HG03045 (cell line): Measurements from ENCODE around the gene GNLY.

ENCODE experiments used
- ATAC-seq: cut with Tn5 transposase; IDR thresholded peaks from one replicate; pipeline ENCODE4 v1.9.1; 2021; ENCODE audit warnings: mild to moderate bottlenecking, moderate library complexity; ENCODE audit not compliant: unreplicated experiment

The GNLY gene

DNA sequence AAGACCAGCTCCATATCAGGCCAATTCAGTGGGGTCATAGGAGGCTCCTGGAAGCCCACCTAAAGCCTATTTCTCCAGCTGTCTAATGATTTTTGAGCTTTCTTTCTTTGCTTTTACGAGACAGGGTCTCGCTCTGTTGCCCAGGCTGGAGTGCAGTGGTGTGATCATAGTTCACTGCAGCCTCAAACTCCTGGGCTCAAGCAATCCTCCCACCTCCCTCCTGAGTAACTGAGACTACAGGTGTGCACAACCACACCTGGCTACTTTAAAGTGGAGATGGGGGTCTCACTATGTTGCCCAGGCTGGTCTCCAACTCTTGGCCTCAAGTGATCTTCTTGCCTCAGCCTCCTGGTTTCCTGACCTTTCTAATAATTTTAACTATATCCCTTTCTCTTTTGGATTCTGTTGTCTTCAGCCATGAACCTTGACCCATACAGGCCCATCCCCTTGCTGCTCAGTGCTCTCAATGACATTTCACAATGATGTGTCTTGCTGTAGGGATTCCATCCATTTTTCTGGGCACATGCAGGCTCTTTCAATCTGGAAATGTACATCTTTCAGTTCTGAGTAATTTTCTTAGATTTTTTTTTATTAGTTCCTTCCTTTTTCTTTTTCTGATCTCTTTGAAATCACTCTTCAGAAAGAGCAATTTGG, 29.7 kb downstream of the GNLY start:
- ATAC-seq: no peak

DNA sequence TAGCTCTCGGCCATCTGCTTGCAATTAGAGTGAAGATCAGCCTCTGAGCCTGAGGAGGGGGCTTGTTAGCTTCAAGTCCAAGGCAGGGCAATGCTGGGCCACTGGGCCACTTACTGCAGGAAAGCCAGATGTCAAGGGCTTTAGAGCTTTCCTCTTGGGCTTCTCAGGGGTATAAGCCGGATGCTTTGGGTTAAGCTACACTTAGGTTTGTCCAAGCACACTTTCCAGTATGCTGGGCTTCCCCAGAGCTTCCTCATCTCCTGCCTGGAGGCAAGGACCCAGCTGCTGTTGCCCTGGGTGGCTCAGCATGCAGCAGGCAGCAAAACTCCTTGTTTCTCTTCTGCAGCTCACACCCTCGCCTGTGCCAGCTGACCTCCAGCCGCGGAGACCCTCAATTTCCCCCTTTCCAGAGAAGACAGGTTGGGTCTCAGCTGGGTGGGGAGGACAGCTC, 30.6 kb downstream of the GNLY start:
- ATAC-seq: no peak

DNA sequence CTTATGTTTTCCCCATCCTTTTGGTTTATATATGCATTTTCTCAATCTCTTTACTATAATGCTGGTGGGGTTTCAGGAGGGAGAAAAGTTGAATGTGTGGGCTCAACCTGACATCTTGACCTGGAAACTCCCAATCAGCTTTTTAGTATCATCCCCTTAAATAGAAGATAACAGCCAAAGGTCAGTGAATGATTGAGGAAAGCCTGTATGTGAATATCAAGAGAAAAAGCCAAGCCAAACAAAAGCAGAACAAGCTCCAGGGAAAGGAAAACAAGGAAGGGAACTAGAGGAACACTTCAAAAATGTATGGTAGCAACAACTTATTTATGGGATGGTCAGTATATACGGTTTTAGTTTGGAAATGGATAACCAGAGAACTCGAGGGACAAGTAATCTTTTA, 31.3 kb downstream of the GNLY start:
- no peak for ATAC-seq

DNA sequence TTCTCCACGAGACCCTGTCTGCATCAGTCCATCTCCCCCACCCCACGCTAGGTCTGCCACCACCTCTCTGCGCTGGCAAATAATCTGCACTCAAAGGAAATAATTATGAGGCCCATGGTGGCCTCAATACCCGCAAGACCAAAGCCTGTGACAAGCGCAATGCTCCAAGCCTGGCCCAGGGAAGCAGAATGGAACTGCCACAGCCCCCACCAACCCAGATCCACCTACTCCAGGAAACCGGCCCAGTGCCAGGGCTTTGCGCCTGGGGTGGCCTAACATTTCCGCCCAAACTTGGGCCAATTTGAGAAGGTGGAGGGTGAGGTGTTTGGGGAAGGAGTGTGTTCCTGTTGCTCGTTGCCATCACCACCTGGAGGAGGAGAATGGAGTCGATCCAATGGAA, 33.6 kb downstream of the GNLY start:
- no peak for ATAC-seq

DNA sequence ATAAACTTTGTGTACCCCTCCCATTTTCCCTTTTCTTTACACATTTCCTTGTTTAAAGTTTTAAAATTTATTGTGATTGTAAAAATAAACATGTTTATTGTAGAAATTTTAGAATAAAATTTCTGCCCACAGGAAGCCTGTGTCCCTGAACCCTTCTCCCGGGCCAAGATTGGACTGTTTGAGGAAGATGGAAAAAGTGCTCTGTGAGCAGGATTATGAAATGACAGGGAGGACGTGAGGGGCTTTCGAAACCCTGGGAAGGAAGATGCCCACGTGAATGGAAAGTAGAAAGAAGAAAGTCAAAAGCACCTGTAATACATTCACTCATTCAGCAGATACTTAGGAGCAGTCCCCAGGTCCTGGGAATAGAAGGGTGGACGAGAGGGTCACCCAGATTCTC, 34.2 kb downstream of the GNLY start:
- no peak for ATAC-seq

DNA sequence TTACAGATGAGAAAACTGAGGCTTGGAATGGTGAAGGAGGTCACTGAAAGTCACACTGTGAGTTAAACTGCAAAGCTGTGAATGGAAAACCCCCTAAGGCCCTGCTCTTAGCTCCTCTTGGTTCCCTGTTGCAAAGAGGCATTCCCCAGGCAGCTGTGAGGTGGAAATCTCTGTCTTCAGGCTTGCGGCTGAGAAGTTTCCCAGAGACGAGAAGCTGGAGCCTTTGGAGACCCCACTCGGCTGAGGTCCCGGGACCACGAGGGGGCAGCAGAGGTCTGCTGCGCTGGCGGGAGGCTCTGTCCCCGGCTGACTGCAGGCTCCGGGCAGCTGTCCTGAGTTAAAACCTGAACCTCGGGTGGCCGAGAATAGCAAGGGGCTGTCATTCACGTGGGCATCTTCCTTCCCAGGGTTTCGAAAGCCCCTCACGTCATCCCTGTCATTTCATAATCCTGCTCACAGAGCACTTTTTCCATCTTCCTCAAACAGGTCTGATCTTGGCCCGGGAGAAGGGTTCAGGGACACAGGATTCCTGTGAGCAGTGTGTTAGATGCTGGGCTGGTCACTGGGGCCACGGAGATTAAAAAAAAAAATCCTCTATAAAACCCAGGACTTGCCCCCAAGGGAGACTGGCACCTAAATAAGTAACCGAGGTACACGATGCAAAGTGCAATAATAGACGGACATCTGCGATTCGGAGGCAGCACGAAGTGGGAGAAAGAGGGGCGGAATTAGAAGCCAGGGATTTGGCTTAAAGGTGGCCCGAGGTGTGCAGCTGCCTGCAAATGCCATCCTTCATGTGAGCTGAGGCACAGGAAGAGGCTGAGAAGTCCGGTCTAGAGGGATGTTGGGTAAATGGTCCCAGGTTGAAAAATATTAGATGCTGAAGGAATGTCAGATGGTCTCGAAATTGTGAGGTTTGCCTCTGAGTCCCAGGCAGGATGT, 35.0 kb downstream of the GNLY start:
- ATAC-seq: no peak

DNA sequence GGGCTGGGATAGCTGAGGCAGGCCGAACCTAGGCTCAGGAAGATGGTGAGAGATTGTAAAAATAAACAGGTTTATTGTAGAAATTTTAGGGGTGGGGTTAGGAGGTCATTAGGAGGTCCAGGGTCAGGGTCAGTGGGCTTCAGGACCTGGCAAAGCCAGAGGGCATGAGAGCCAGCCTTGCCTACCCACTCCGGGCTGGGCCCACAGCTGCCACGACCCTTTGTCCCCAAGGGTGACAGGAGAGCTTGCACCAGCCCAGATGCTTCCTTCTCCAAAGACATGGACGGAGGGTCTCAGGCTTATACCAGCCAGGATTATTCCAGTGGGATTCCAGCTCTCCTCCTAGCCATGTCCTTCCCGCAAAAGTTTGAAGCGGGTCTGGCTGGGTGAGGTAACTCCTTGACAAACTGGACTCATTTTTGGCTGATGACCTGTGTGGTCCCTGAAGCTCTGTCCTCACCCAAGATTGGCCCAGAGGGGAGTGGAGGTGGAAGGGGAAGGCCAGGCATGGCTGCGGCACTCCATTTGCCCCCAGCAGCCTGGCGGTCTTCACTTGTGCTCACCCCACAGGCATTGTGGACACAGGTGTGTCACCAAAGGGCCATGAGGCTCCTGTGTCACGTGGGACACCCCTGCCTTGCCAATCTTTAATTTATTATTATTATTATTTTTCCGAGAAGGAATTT, 35.8 kb downstream of the GNLY start:
- ATAC-seq: no peak

DNA sequence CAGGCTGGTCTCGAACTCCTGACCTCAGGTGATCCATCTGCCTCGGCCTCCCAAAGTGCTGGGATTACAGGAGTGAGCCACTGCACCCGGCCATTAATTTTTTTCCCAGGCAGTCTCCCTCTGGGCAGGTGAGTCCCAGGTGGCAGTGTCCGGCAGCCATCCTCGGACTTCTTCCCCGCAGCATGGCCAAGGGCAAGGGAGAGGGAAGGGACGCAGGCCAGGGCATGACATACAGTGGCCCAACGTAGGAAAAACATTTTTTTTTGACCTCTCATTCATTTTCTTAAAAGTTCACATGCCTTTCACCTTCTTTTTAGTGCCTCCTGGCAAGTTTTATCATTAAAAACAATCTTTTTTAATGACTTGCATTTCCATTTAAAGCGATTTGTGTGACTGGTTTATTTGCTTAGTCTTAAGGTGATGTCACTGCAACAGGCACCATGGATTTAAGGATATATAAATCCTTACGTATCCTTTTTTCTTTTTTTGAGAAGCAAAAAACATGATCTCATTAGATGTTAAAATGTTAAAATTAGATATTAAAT, 36.6 kb downstream of the GNLY start:
- no peak for ATAC-seq

DNA sequence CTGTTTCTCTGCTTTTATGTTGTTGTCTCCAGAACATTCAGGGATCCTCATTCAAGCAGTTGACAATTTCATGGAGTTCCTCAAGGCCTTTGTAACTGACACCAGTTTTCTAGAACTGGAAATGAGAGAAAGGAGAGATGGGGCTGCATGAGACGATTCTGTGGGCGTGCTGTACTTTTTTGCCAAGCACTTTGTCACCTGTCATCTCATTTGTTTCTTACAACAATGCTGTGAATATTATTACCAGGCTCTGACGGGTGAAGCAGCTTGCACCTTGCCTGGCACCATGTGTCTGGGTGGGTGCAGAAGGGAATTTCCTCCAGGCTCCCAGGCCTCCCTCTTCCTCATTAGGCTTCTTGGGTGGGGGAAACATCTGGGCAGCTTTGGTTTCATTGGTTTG, 37.4 kb downstream of the GNLY start:
- no peak for ATAC-seq

DNA sequence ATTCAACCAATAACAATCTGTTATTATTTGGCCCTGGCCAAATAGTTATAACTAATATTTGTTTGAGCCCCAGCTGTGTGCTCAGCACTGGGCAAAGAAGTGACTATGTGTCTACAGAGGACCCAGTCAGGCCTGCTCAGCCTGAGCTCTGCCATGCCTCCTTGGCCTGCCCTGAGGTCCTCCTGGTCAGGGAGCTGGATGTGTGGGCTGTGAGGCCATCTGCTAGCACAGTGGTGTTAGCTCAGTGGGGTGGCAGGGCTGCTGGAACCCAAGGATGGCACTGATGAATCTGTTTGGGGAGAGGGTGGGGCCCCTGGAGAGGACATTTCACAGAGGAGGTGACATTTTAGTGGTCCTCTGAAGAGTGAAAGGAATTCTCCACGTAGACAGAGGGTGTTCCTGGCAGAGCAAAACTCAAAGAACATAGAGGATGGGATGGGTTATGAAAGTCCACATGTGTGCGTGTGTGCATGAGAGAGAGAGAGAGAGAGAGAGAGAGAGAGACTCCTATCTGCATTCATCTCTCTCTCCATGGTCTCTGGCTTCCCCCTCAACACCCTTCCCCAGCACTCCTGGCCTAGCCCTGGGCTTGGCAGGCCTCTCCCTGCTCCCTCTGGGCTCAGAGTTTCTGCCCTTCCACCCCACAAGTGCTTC, 38.4 kb downstream of the GNLY start:
- ATAC-seq: no peak

DNA sequence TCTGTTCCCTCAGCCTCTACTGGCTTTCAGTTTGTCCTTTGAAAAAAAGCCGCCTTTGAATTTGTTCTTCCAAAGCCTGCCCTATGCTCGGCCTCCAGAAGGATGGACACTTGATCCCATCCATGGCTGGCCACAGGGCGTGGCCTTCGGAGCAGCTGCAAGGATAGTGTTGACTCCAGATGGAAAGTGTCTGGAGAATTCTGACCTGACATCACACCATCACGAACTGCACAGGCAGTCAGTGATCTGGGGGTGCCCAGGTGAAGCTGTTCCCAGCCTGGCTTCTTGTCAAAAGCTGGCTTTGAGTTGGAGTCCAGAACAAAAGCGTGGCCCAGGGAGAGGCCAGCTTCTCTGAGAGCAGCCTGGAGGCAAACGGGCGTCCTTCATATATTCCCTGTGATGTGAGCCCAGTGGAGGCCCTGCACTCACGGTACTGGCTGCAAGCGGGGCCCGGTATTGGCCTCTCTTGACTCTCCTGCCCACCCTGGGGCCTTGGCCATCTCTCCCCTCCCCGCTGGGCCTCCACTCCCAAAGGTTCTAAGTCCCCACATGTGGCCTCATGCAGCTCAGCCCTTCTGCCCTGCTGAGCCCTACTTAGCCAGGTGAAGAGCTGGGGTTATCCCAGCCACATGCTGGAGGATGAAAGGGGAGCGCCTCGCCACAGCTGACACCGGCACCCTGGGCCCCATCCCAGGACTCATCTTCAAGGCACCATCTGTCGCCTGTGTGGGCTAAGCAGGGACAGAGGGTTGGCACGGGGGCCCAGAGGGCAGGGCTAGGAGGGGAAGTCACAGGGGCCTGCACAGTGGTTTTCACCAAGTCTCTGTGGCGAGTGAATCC, 39.2 kb downstream of the GNLY start:
- ATAC-seq: no peak

DNA sequence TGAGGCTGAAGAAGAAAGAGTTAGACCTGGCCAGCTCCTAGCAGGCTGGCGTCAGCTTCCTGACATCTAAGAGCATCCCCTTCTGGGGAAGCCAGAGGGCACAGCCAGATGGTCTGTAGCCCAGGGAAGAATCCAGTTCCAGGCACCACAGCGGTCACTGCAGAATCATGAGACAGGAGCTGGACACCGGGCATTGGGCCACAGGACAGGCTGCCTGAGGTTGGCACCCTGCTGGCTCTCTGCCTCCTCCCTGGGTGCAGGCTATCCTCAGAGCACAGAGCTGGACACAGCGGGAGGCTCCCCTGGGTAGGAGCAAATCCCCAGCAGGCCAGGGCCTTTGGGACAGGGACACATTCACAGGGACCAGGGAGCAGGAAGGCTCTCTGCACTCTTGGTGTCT, 39.9 kb downstream of the GNLY start:
- ATAC-seq: no peak

DNA sequence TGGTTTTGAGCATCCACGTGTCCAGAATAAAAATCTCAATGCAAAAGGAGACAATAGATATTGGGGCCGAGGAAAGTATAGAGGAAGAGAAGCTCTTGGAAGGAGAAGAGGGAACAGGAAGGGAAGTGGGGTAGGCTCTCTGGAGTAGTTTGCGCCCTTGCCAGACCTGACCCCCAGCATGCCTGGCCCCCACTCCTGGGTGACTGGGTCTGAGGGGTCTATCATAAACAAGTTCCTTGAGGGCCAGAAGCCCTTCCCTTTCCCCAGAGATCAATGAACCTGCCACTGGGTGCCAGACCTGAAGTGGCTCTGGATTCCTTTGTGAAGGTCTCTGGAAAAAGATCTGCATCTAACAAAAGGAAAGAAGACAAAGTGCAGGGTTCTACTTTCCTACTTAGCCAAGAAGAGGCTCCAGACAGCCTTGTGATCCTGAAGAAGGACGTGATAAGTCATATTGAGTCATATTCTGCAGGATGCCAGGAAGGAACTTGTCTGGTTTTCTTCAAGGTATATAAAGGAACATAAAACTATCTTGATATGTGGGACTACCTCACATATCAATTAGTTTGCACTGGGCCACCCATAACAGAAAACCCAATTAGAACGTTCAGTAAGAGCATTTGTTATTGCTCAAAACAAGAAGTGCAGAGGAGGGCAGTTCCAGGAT, 40.9 kb downstream of the GNLY start:
- ATAC-seq: no peak

DNA sequence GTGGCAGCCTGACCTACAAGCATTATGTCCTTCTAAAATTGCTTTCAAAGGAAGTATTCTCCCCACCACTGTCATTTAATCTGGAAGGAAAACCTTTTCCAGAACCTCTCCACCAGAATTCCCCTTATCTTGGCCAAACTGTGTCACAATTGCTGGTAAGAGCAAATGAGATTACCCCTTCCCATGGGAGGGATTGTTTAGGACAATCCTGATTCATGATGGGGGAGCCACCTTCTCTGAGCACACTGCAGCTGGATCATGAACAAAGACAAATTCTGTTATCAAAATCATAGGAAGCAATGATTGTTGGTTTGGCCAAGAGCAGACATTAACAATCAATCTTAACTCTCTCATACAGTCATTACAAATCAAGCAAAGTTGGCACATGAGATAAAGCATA, 41.5 kb downstream of the GNLY start:
- ATAC-seq: no peak

DNA sequence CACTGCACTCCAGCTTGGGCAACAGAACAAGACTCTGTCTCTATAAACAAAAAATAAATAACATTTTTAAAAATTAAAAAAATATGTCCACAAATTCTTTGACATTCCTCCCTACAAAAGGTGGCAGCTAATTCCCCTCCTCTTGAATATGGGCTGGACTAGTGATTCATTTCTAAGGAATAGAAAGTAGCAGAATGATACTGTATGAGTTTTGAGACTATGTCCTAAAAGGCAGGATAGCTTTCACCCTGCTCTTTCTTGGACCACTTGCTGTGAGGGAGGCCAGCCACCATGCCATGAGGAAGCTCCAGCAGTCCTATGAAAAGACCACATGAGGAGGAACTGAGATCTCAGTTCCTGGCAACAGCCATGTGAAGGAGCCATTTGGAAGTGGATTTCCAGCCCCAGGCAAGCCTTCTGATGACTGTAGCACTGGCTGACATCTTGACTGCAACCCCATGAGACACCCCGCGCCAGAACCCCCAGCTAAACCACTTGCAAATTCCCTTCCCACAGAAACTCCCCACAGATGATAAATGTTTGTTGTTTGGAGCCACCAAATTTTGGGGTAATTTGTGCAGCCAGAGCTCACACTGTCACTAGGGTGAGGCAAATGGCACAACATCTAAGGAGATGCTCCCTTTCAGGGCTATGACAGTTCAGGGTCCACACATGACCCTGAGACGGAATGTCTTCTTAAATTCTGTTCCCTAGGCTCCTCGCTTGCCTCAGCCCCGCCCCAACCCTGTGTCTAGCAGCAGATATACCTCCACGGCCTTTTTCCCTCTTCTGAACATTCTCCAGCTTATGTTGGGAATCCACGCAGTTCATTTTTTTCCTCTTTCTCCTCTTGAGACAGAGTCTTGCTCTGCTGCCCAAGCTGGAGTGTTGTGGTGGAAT, 42.5 kb downstream of the GNLY start:
- ATAC-seq: no peak

DNA sequence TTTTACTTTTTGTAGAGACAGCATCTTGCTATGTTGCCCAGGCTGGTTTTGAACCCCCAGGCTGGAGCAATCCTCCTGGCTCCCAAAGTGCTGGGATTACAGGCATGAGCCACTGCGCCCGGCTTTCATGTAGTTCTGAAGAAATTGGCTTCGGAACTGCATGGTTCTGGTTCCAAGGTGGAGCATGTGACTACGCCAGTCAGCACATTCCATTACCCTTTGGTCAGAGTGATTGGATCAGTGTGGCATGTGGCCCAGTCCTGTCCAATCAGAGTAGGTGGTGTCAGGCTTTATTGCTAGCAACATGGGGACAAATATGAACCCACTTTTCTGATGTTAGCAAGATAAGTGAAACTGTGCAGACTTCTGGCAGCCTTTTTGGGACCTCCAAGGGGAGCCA, 43.3 kb downstream of the GNLY start:
- no peak for ATAC-seq

DNA sequence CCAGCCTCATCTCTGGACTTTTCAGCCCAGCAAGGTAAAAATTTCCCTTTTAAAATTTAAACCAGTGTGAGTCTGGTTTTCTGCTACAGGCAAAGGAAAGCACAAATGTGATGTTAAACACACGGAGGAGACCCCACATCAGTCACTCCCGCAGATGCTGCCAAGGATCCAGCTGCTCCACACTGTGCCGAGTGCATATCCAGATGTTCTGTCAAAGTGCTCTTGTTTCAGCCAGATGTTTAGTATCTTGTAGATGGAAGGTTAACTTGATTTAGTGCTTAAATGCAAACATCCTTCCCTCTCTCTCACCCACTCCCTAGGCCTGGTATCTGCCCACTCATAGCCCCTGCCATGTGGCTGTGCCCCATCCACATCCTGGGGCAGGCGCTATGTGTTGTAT, 43.8 kb downstream of the GNLY start:
- ATAC-seq: no peak

DNA sequence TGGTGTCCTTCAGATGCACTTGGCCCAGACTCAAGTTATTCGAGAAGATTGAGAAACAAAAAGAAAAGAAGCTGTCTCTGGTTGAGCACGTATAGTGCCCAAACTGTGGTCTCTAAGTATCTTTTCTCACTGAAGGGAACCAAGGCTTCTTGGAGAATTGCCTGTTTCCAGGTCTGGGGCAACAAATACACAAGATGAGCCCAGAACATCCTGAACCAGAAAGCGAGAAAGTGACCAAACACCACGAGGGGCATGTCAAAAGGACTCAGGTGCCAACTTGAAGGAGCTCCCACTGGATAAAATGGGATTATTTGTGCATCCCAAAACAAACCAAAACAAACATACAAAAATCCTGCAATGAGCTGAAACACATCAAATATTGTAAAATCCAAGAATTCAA, 46.0 kb downstream of the GNLY start:
- no peak for ATAC-seq
